Stimulated activated naive CD4-positive, alpha-beta T cell (primary cell): ENCODE measurements around the gene SARS2.
A peak's percentile ranks its signal among the peaks of the same experiment; 100 is the strongest.

Experiments
- DNase-seq, 6 experiments: peaks; one replicate each; lab custom pipeline; 2025; lab: John Stamatoyannopoulos, UW

Gene SARS2

DNA sequence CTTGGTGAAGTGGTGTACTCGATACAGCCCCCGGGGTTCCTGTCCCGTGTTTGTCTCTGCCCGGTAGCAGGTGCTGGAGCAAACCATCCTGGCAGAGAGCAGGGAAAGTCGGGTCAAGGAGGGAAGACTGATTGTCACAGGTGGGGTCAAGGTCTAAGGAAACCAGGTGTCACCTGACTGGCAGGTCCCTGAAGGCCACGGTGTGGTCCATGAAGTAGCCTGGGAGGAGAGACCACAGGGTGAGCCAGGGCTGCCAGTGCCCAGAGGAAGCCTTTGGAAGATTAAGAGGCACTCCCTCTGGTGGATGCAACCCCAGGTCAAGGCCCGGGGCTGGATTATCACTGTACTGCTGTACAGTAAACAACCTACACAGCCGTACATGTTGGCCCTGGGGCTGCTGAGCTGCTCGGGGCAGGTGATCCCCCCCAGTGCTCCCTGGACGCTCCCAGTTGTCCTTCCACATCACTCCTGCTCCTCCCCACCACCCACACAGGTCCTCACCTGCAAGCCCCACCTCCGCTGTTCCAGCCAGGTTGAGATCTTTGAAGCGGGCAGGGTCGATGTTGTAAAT, 12.6 kb downstream of the SARS2 start:
- DNase-seq, result no peak

DNA sequence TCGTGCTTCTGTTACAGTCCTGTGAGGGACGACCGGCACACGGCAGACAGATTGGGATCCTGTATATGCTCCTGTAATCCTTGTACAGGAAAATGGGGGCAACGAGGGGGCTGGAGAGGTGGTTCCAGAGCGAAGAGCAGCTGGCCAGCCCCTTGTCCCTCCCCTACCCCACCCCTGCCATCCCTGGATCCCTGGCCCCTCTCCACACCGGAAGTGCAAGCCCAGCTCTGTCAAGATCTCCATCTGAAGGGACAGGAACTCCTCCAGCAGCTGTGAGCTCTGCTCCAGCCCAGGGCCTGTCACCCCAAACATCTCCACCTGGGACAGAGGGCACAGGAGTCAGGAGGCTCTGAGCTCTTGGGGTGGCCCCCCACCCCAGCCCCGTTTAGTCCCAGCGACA, 13.0 kb downstream of the SARS2 start:
- no peak for DNase-seq

DNA sequence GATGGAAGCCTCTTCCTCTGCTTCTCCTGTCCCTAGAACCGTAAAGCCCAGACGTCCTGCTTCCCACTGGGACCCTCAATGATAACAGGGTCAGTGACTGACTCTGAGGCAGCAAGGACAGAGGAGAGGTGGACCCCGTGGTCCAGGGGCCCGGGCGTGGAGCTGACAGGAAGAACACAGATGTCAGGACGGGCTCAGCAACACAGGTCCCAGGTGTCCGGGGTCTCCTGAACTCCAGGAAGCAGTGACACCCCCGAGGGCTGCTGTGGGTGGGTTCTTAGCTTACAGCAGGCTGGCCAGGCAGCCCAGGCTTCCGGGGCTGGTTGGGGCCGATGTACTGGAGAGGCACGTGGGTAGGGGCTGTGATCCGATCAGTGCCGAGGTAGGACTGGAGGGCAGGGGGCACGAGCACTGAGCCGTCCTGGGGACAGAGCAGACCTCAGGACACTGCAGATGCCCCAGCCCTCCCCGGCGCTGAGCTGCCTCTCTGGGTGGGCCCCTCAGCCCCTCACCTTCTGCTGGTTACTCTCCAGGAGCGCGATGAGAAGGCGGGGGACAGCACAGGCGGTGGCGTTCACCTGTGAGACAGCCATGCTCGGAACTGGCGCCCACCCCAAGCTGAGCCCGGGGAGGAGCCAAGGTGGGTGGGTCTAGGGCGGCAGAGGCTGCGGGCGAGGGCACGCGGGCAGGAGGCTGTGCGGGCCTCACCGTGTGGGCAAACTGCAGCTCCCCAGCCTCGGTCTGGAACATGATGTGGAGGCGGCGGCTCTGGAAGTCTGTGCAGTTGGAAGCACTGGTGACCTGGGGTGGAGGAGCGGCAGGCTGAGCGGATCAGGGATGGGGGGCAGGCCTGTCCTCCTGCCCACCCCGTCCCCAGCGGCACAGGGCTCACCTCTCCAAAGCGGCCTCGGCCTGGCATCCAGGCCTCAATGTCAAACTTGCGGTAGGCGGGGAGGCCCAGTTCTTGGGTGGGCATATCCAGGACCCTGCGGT, 14.9 kb downstream of the SARS2 start:
- DNase-seq, result no peak

DNA sequence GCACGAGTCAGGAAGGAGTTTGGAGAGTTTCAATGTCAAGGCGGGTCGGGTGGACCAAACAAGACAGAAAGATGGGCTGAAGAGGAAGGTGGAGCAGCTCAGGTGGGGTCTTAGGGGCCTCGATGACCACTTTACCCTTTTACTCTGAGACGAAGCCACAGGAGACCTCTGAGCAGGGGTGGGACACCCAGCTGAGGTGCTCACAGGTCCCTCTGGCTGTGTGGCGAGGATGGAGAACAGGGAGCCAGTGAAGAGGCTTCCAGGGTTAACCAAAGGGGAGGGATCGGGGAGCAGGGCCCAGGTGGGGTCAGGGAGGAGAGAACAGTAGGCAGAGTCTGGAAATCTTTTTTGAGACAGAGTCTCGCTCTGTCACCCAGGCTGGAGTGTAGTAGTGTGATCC, 16.6 kb downstream of the SARS2 start:
- DNase-seq, result no peak

DNA sequence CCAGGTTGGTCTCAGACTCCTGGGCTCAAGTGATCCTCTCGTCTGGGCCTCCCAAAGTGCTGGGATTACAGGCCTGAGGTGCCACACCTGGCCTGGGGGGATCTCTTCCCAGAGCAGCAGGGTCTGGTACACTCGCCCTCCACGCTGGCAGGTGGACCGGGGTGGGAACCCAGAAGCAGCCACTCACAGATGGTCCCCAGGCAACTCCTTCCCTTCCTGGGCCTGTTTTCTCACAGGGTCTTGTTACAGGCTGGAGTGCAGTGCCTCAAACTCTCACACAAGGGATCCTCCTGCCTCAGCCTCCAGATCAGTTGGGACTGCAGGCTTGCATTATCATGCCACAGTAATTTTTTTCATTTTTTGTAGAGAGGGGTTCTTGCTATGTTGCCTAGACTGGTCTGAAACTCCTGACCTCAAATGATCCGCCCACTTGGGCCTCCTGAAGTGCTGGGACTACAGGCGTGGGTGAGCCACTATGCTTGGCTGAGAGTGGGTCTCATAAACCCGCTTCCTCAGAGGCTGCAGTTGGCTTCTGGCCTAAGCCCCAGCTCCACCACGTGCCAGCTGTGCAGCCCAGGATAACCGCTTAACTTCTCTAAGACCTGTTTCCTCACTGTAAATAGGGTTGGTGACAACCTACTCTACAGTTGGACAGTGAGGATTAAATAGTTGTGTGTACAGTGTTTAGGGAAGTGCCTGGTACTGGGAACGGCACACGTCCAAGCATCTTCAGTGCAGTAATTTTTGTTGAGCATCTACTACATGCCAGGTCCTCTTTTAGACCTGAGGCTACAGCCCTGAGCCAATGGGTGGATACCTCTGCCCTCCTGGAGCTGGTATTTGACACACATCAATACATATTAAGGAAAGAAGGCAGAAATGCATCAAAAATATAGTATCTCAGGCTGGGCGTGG, 17.7 kb downstream of the SARS2 start:
- DNase-seq, result no peak

DNA sequence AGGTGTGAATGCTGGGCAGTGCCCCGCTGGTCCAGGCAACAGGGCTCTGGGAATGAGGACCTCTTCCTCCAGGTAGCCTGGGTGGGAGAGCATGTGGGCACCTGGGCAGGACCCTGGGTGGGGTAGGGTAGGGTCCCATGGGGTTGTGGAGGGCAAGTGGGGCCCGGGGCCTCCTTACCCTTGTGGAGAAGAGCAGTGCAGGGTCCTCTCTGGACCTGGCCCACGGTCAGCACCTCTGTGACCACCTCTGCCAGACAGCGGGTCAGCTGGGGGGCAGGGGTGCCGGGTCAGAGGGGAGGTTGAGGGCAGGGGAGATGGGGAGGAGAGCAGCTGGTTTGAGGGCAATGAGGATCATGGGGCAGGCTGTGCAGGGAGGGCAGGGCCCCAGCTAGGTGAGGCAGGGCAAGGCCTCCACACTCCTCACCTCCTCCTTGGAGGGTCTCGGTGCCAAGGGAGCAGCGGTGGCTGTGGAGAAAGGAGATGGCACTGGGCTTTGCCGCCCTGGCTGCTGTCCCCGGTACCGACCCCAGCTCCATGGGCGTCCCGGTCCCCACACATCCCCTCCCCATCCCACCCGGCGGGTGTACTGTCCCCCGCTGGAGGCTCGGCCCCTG, 19.1 kb downstream of the SARS2 start:
- DNase-seq, result no peak

DNA sequence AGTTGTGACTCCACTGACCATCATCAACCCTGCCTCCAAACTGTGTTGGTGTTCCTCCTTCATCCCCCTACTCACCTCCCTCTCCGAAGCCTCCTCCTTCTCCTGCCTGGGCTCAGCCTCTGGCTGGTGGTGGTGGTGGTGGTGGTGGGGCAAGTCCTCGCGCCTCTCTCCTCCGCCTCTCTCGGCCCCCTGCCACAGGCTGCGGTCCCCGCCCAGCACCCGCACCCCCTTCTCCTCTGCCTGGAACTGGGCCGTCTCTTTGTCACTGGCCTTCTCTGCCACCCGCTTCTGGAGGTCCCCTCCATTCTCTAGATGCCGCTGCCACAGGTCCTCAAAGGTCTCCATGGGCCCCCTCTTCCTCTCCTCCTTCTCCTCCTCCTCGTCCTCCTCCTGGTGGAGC, 20.1 kb downstream of the SARS2 start:
- DNase-seq, result no peak

DNA sequence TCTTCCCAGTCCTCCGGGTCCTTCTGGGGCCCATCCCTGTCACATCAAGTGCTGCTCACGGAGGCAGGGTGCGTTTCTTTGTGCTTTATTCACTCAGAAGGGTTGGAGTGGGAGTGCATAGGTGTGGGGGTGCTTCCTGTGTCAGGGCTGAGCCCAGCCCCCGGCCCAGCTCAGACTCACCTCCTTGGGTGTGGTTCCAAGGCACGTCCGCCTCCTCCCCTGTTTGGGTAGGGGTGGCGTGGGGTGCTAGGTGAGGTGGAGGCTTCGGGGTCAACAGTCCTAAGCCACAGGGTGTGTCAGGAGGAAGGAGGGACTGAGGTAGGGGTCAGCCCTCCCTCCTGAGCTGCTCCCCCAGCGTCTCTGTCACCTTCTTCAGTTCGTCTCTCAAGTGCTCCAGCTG, 21.7 kb downstream of the SARS2 start:
- DNase-seq, result peak in 1 of 6 experiments; percentile 8

DNA sequence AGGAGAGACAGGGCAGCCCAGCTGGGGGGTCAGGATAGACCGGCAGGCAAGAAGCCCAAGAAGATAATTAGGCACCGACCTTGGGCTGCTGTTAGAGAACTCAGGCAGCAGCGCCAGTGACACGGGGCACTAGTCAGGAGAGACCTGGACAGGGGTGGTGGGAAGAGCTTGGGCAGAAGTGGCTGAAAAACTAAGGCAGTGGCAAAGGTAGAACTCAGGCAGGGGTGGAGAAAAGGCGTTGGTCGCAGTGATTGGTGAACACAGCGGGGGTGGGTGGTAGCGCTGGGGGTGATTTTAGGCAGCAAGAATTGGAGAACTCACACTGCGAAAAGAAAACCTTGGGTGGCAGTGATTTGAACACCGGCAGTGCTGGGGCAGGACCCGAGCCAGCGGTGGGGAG, 22.9 kb downstream of the SARS2 start:
- DNase-seq, result no peak

DNA sequence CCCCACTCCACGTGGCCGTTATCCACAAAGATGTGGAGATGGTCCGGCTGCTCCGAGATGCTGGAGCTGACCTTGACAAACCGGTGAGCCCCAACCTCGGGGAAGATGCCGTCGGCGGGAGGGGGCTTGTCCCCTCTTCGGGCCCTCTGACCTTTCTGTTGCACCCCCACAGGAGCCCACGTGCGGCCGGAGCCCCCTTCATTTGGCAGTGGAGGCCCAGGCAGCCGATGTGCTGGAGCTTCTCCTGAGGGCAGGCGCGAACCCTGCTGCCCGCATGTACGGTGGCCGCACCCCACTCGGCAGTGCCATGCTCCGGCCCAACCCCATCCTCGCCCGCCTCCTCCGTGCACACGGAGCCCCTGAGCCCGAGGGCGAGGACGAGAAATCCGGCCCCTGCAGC, 23.3 kb downstream of the SARS2 start:
- DNase-seq, result no peak

DNA sequence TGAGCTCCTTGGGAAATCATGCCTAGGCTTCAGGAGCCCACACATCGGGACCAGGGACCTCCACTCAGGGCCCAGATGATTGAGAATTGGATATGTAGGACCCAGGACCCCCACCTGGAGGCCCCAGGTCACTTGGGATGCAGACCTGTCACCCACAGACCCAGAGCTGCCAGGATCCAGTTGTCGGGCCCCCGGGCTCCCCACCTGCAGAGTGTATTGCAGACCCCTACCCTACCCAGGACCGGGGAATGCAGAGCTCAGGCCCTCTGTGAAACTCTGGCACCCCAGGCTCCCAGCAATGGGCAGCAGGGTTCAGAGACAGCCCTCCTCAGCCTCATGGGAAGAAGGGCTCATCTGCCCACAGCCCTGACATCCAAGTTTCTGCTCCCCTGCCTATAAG, 24.9 kb downstream of the SARS2 start:
- no peak for DNase-seq

DNA sequence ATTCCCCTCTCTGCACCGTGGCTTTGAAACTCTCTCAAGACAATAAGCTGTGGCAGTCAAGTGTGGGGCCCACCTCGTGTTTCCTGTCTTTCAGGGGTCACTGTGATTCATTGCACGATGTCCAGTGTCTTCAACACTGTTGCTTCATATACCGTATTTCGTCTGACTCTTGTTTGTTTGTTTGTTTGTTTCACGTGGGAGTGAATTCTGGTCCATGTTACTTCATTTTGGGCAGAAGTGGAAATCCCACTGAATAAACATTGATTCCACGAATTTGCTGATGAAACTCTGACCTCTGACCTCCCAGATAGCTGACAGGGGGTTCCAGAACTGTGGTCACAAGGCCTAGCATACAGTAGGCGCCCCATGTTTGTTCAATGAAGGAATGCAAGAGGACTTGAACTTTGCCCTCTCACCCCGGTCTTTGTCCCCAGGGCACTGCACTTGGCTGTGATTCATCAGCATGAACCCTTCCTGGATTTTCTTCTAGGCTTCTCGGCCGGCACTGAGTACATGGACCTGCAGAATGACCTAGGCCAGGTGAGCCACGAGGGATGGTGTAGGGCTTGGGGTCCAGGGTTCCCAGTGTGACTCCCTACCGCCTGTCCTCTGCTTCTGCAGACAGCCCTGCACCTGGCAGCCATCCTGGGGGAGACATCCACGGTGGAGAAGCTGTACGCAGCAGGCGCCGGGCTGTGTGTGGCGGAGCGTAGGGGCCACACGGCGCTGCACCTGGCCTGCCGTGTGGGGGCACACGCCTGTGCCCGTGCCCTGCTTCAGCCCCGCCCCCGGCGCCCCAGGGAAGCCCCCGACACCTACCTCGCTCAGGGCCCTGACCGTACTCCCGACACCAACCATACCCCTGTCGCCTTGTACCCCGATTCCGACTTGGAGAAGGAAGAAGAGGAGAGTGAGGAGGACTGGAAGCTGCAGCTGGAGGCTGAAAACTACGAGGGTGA, 25.7 kb downstream of the SARS2 start:
- DNase-seq, result no peak

DNA sequence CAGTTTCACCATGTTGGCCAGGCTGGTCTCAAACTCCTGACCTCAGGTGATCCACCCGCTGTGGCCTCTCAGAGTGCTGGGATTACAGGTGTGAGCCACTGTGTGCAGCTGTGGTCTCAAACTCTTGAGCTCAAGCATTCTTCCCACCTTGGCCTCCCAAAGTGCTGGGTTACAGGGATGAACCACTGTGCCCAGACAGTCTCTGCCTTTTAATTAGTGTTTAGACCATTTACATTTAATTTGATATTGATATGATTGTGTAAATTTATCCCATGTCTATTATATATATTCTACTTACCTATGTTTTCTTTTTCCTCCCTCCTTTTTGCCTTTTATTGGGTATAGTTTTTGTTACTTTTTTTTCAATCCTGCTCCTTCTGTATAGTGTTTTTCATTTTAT, 28.9 kb downstream of the SARS2 start:
- DNase-seq, result no peak

DNA sequence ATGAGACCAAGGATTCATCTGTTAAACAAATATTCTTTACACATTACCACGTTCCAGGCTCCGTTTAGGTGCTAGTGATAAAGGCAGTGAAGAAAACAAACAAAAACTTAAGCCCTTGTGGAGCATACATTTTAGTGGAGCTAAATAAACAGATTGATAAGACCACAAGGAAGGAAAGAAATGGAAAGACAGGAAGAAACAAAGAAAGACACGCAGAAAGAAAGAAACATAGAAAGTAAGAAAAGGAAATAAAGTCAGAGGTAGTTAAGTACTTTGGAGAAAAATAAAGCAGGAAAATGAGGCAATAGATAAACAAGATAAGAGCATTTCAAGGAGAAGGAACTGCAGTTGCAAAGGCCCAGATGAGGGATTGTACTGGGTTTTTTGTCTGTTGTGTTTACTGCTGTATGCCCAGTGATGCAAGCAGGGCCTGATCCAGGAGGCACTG, 29.8 kb downstream of the SARS2 start:
- no peak for DNase-seq

DNA sequence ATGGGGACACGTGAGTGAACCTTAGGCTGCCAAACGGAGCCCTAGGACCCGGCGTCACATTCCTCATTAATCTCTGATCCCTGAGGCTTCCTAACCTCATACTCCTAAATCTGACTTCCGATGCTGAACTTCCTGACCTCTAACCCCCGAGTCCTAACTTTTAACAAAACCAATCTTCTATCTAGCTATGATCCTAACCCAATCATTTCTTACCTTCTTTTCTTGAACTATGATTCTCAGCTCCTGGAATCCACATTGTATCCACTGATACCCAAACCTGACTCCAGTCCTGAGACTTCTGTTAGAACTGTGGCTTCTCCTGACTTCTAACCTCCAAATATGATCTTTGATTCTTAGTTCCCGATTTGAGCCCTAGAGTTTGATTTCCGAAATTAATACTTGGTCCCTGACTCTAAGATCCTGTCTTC, 30.3 kb downstream of the SARS2 start:
- no peak for DNase-seq

DNA sequence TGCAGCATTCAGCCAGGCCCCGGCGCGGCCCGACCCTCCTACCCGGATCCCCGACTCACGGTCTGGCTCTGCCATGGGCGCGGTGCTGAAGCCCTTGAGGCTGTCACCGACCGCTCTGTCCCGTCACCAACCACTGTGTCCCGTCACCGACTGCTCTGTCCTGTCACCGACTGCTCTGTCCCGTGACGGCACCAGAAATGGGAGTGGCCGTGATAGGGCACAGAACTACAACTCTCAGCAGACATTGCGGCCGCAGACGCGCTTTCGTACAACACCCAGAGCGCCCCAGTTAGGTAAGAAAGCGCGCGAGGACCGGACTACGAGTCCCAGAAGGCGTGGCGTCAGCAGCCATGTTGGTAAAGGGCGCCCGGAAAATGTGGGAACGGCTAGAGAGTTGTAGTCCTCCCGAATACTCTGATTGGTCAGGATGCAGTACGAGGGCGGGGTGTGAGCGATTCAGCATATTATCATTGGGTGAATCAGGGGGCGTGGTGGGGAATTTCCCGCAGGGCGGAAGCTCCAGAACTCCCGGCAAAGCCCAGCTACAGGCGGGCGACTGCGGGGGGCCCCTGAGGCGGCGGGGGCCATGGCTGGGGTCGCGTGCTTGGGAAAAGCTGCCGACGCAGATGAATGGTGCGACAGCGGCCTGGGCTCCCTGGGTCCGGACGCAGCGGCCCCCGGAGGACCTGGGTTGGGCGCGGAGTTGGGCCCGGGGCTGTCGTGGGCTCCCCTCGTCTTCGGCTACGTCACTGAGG, 30.9 kb downstream of the SARS2 start, which contains the start of the genes NFKBIB and SIRT2:
Gene NFKBIB (plus strand): TSS at position 523 of the 755 bp plus-strand sequence. CDS start 64 bp downstream, at position 587.
Gene SIRT2 (minus strand): TSS at position 172 of the 755 bp plus-strand sequence. CDS start 97 bp downstream, at position 75.
- DNase-seq, result peak; percentile 95 to 100 (median 98)

DNA sequence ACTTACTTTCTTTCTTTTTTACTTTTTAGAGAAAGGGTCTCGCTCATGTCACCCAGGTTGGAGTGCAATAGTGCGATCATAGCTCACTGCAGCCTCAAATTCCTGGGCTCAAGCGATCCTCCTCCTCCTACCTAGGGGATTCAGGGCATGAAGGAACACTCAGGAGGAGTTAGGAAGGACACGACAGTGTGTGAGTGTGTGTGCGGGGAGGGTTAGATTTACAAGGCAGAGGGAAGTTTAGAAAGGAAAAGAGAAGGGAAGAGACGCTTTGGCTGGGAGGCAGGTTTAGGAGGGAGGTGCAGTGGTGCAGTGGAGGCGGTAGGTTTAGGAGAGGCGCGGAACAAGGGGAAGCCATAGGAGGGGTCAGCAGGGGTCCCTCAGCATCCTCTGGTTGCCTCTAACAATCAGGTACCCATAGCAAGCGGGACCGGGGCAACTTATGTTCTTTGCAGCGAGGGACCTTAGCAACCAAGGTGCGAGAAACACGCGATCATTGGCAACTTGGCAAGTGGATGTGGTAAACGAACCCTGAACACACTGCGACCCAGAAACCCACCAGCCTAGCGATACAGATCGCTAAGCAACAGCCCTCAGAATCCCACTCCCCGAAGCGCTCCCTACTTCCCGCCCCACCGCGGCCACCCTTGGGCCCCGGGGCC, 31.6 kb downstream of the SARS2 start:
- no peak for DNase-seq

DNA sequence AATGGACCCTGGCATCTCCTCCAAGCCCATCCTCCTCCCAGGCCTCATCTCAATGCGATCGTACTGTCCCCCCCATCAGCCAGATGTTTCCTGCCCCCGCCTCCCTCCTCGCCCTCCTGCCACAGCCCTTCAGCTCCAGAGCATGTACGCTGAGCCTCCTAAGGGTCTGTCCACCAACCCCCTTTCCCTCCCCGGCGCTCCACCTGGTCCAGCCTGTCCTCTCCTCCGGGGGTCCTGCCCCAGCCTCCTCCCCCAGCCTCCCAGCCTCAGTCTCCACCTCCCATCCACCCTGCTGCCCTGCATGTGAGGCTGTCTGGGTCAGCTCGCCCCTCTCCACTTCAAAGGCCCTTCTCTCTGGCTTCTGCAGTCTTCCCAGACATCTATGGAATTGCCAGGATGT, 35.6 kb downstream of the SARS2 start:
- DNase-seq, result no peak

DNA sequence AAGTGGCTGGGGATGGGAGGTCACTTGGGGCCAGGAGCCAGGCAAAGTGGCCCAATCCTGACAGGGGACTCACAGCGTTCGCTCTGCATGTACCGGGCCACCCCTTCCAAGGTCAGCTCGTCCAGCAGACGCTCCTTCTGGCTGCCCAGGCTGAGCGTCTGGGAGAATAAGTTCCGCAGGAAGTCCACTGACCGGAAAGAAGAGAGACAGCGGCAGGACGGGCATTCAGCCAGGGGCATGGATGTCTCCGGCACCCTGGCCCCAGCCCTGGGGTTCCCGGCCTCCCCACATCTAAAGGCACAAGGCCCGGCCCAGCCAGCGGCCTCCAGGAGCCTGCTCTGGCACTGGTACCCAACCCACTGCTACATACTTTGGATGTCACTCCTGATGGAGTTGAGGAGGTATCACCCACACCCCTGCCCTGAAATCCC, 37.2 kb downstream of the SARS2 start:
- no peak for DNase-seq
